Ovary (tissue), 3 donors: ENCODE measurements around the gene SWT1.
"Not testable (repeated sequence)": the region's sequence is repeated elsewhere in the genome, so short reads cannot be mapped to it uniquely, and the experiment has no call there.

ENCODE experiments used
- EP300 ChIP-seq: sonication (generic); formaldehyde crosslinking; IDR thresholded peaks from one replicate; pipeline ENCODE4 v1.6.1; 2017; ENCODE audit warnings: antibody characterized with exemption
- POLR2A ChIP-seq: fragments of 450-650 bp; IDR thresholded peaks from one replicate; pipeline ENCODE4 v1.6.1; 2017; ENCODE audit warnings: antibody characterized with exemption, mild to moderate bottlenecking, moderate library complexity
- TF ChIP-seq, protein P1 (sequence below), 3 donors: fragments of 450-650 bp in 2 of 3; fragments of 200-600 bp in 1 of 3; IDR thresholded peaks; one replicate each; pipeline versions ENCODE4 v1.5.1 to v1.8.0; 2016 to 2022; ENCODE audit warnings: antibody characterized with exemption in 3 of 3, mild to moderate bottlenecking in 1 of 3
- donor health status: DM: no; HTN: no; CAD: no.

DNA sequence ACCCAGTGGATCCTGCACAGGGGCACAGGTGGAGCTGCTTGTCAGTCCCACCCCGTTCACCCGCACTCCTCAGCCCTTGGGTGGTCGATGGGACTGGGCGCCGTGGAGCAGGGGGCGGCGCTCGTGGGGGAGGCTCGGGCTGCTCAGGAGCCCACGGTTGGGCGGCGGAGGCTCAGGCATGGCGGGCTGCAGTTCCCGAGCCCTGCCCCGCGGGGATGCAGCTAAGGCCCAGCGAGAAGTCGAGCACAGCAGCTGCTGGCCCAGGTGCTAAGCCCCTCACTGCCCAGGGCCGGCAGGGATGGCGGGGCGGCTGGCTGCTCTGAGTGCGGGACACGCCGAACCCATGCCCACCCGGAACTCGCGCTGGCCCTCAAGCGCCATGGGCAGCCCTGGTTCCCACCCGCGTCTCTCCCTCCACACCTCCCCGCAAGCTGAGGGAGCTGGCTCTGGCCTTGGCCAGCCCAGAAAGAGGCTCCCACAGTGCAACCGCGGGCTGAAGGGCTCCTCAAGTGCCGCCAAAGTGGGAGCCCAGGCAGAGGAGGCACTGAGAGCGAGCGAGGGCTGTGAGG is 164.8 kb downstream of the SWT1 start:
- TF ChIP-seq, protein P1, sequence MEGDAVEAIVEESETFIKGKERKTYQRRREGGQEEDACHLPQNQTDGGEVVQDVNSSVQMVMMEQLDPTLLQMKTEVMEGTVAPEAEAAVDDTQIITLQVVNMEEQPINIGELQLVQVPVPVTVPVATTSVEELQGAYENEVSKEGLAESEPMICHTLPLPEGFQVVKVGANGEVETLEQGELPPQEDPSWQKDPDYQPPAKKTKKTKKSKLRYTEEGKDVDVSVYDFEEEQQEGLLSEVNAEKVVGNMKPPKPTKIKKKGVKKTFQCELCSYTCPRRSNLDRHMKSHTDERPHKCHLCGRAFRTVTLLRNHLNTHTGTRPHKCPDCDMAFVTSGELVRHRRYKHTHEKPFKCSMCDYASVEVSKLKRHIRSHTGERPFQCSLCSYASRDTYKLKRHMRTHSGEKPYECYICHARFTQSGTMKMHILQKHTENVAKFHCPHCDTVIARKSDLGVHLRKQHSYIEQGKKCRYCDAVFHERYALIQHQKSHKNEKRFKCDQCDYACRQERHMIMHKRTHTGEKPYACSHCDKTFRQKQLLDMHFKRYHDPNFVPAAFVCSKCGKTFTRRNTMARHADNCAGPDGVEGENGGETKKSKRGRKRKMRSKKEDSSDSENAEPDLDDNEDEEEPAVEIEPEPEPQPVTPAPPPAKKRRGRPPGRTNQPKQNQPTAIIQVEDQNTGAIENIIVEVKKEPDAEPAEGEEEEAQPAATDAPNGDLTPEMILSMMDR (IDR thresholded peaks at IDR 0.05) = not testable (repeated sequence)
- not testable (repeated sequence) for TF ChIP-seq EP300, POLR2A
